ENCODE data around the gene OPRD1.

OPRD1 gene

DNA sequence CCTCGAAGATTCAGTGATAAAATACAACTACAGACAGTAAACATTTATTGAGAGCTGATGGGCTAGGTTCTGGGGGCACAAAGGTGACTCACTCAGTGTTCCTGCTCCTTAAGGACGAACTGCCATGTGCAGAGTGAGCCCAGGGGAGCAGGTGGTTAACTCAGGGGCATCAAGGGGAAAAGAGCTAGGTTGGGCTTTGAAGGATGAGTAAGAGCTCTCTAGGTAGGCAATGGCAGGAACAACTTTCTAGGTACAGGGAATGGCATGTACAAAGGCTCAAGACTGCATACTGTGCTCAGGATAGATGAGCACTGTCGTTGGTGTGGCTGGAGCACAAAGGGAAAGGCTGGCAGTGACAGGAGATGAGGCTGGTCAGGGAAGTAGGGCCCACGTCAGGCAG is 85.8 kb downstream of the OPRD1 start:
- Histone ChIP-seq H3K4me2 (ENCODE audit: low read length) (no peak overlapping the region), H3K79me2 (ENCODE audit: low read length) (peaks cover 20% of the 10 kb centered on the region), H3K27ac (ENCODE audit: low read length) (no peak overlapping the region), H3K27me3 (ENCODE audit: low read depth, low read length) (no peaks in the 10 kb centered on the region), H2AFZ (ENCODE audit: low read depth, low read length) (no peak overlapping the region), H3K9ac (ENCODE audit: low read length) (no peak overlapping the region), H3K36me3 (replicated peaks; ENCODE audit: low read depth, low read length) (peaks cover 6% of the 10 kb centered on the region), H3K9me3 (ENCODE audit: insufficient read depth, low read length) (no peaks in the 10 kb centered on the region), H3K4me3 (ENCODE audit: low read length) (no peak overlapping the region), H3K4me1 (ENCODE audit: low read length) (peaks cover 6% of the 10 kb centered on the region; the same call in 1 of the 2 replicates), H4K20me1 (ENCODE audit: insufficient read depth, low read length) (peaks cover 36% of the 10 kb centered on the region)
- TF ChIP-seq, protein P1, sequence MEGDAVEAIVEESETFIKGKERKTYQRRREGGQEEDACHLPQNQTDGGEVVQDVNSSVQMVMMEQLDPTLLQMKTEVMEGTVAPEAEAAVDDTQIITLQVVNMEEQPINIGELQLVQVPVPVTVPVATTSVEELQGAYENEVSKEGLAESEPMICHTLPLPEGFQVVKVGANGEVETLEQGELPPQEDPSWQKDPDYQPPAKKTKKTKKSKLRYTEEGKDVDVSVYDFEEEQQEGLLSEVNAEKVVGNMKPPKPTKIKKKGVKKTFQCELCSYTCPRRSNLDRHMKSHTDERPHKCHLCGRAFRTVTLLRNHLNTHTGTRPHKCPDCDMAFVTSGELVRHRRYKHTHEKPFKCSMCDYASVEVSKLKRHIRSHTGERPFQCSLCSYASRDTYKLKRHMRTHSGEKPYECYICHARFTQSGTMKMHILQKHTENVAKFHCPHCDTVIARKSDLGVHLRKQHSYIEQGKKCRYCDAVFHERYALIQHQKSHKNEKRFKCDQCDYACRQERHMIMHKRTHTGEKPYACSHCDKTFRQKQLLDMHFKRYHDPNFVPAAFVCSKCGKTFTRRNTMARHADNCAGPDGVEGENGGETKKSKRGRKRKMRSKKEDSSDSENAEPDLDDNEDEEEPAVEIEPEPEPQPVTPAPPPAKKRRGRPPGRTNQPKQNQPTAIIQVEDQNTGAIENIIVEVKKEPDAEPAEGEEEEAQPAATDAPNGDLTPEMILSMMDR (IDR thresholded peaks at IDR 0.05; ENCODE audit: low read depth, low read length): no peak
- TF ChIP-seq EZH2phosphoT487 (IDR thresholded peaks at IDR 0.05; ENCODE audit: low read depth): no peak

- peaks cover 6% of the 10 kb centered on the region for H3K36me3 ChIP-seq (replicated peaks; ENCODE audit: low read depth, low read length)
- no peaks in the 10 kb centered on the region for H3K9me3 ChIP-seq (ENCODE audit: insufficient read depth, low read length)
- H3K4me2 ChIP-seq (ENCODE audit: low read length): no peak overlapping the region
- TF ChIP-seq, protein P1 (IDR thresholded peaks at IDR 0.05; ENCODE audit: low read depth, low read length): no peak
- TF ChIP-seq EZH2phosphoT487 (IDR thresholded peaks at IDR 0.05; ENCODE audit: low read depth): no peak
- H3K79me2 ChIP-seq (ENCODE audit: low read length): peaks cover 25% of the 10 kb centered on the region
- H3K27me3 ChIP-seq (ENCODE audit: low read depth, low read length): no peaks in the 10 kb centered on the region
- no peak overlapping the region for H3K4me3 ChIP-seq (ENCODE audit: low read length)
- H3K27ac ChIP-seq (ENCODE audit: low read length): no peak overlapping the region
- H4K20me1 ChIP-seq (ENCODE audit: insufficient read depth, low read length): peaks cover 32% of the 10 kb centered on the region
- H3K4me1 ChIP-seq (ENCODE audit: low read length): no peaks in the 10 kb centered on the region
- H2AFZ ChIP-seq (ENCODE audit: low read depth, low read length): no peak overlapping the region
- H3K9ac ChIP-seq (ENCODE audit: low read length): no peak overlapping the region
Observed at GRCh38 chr1:28898405-28898881, 86.5 kb downstream of the OPRD1 start.

DNA sequence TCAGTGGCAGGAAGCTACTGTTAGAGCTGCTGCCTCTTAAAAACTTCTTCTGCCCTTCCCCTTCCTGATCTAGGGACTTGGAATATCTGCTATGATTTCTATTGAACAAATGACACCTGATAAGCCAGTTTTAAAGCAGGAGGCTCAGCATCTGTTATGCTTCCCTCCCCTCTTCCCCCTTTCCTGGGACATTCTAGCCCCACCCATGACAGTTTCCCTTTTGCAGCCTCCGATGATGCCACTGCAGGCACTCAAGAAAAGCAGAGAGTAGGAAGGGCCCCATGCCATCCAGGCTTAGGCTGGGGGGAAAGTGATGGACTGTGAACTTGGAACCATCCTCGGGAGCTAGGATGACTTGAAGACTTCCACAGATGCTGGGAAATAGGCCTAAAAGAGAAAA is 87.3 kb downstream of the OPRD1 start:
- Histone ChIP-seq H3K4me2 (ENCODE audit: low read length) (no peak overlapping the region), H3K27me3 (ENCODE audit: low read depth, low read length) (no peaks in the 10 kb centered on the region), H3K9ac (ENCODE audit: low read length) (no peak overlapping the region), H3K9me3 (ENCODE audit: insufficient read depth, low read length) (no peaks in the 10 kb centered on the region), H3K4me3 (ENCODE audit: low read length) (no peak overlapping the region), H3K79me2 (ENCODE audit: low read length) (peaks cover 30% of the 10 kb centered on the region), H2AFZ (ENCODE audit: low read depth, low read length) (no peak overlapping the region), H4K20me1 (ENCODE audit: insufficient read depth, low read length) (peaks cover 32% of the 10 kb centered on the region; the same call in 1 of the 2 replicates), H3K4me1 (ENCODE audit: low read length) (no peaks in the 10 kb centered on the region), H3K27ac (ENCODE audit: low read length) (no peak overlapping the region), H3K36me3 (replicated peaks; ENCODE audit: low read depth, low read length) (peaks cover 5% of the 10 kb centered on the region)
- TF ChIP-seq, protein P1 (IDR thresholded peaks at IDR 0.05; ENCODE audit: low read depth, low read length): no peak
- TF ChIP-seq EZH2phosphoT487 (IDR thresholded peaks at IDR 0.05; ENCODE audit: low read depth): no peak

DNA sequence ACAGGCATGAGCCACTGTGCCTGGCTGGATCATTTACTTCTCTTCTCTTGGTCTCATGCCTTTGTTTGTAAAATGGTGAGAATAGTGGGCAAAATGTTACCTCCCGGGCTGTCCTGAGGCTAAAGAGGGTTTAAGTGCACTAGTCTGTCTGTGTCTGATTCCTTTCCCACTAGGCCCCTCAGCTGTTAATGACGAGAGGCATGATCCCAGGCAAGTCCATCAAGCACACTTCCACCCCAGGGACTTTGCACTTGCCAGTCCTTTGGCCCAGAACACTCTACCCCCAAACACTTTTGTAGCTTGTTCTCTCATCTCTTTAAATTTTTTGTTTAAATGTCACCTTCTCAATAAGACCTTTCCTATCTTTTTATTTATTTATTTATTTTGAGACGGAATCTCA is 88.6 kb downstream of the OPRD1 start:
- no peak overlapping the region for H3K9ac ChIP-seq (ENCODE audit: low read length)
- peaks cover 3% of the 10 kb centered on the region for H3K36me3 ChIP-seq (replicated peaks; ENCODE audit: low read depth, low read length)
- no peak overlapping the region for H2AFZ ChIP-seq (ENCODE audit: low read depth, low read length)
- H3K4me2 ChIP-seq (ENCODE audit: low read length): no peak overlapping the region
- H3K4me1 ChIP-seq (ENCODE audit: low read length): no peaks in the 10 kb centered on the region
- H3K9me3 ChIP-seq (ENCODE audit: insufficient read depth, low read length): no peaks in the 10 kb centered on the region
- peaks cover 32% of the 10 kb centered on the region; the same call in 1 of the 2 replicates for H4K20me1 ChIP-seq (ENCODE audit: insufficient read depth, low read length)
- H3K27ac ChIP-seq (ENCODE audit: low read length): no peak overlapping the region
- TF ChIP-seq, protein P1 (IDR thresholded peaks at IDR 0.05; ENCODE audit: low read depth, low read length): no peak
- TF ChIP-seq EZH2phosphoT487 (IDR thresholded peaks at IDR 0.05; ENCODE audit: low read depth): no peak
- H3K4me3 ChIP-seq (ENCODE audit: low read length): no peak overlapping the region
- H3K27me3 ChIP-seq (ENCODE audit: low read depth, low read length): no peaks in the 10 kb centered on the region
- peaks cover 32% of the 10 kb centered on the region for H3K79me2 ChIP-seq (ENCODE audit: low read length)
